ENCODE results near the gene BCAS4. TPM values are rescaled to one million over a fixed set of nuclear protein-coding genes. Genes with fewer than 3 reads are reported as not detected.

BCAS4 gene
- total RNA-seq, 1 experiment from 2014 or later: 25.8 TPM

GRCh38 chr20:50862546-50862945 is 67.7 kb downstream of the BCAS4 start:
- H3K9me3 Mint-ChIP-seq: no peaks in the 10 kb centered on the region
- no peaks in the 10 kb centered on the region for H3K36me3 Mint-ChIP-seq
- POLR2A ChIA-PET: interaction anchor here (0.6 to 1.2 kb wide), 2 partner anchors 68 to 69 kb away, joined by 3 to 5 read pairs; partner anchors contain the start of gene BCAS4
- DNase-seq (ENCODE audit: low spot score) (no peak), ATAC-seq (peak; percentile 70)
- H3K4me3 Mint-ChIP-seq: no peak overlapping the region
- CTCF ChIA-PET: interaction anchor here (1.0 to 1.4 kb wide), 3 partner anchors 10 to 68 kb away, joined by 4 to 6 read pairs (median 5); partner anchors contain the start of gene BCAS4
- H3K27me3 Mint-ChIP-seq (ENCODE audit: low read depth): no peaks in the 10 kb centered on the region
- peak overlapping the region; percentile 82 for H3K27ac Mint-ChIP-seq
- TF ChIP-seq RORB (CRISPR knock-in tag; IDR thresholded peaks at IDR 0.05) (no peak), NFATC4 (CRISPR knock-in tag; IDR thresholded peaks at IDR 0.05) (no peak), RELA (CRISPR knock-in tag; IDR thresholded peaks at IDR 0.05; ENCODE audit: borderline replicate concordance) (no peak), NR3C1 (CRISPR knock-in tag; conservative IDR thresholded peaks at IDR 0.05; ENCODE audit: low read depth) (no peak), GRHL2 (CRISPR knock-in tag; IDR thresholded peaks at IDR 0.05; ENCODE audit: insufficient replicate concordance, severe bottlenecking) (no peak), HMGXB4 (CRISPR knock-in tag; IDR thresholded peaks at IDR 0.05) (no peak), ATF1 (CRISPR knock-in tag; IDR thresholded peaks at IDR 0.05) (no peak), KAT7 (CRISPR knock-in tag; IDR thresholded peaks at IDR 0.05; ENCODE audit: borderline replicate concordance) (no peak), ETV6 (CRISPR knock-in tag; IDR thresholded peaks at IDR 0.05) (no peak), CREM (CRISPR knock-in tag; IDR thresholded peaks at IDR 0.05) (no peak), CBFB (CRISPR knock-in tag; IDR thresholded peaks at IDR 0.05; ENCODE audit: low read depth) (no peak), ATF6 (CRISPR knock-in tag; IDR thresholded peaks at IDR 0.05) (no peak)
- TF ChIP-seq, protein P1, sequence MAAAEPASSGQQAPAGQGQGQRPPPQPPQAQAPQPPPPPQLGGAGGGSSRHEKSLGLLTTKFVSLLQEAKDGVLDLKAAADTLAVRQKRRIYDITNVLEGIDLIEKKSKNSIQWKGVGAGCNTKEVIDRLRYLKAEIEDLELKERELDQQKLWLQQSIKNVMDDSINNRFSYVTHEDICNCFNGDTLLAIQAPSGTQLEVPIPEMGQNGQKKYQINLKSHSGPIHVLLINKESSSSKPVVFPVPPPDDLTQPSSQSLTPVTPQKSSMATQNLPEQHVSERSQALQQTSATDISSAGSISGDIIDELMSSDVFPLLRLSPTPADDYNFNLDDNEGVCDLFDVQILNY (CRISPR knock-in tag; IDR thresholded peaks at IDR 0.05): no peak
- TF ChIP-seq, protein P2, sequence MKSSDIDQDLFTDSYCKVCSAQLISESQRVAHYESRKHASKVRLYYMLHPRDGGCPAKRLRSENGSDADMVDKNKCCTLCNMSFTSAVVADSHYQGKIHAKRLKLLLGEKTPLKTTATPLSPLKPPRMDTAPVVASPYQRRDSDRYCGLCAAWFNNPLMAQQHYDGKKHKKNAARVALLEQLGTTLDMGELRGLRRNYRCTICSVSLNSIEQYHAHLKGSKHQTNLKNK (CRISPR knock-in tag; IDR thresholded peaks at IDR 0.05): no peak
- TF ChIP-seq, protein P3, sequence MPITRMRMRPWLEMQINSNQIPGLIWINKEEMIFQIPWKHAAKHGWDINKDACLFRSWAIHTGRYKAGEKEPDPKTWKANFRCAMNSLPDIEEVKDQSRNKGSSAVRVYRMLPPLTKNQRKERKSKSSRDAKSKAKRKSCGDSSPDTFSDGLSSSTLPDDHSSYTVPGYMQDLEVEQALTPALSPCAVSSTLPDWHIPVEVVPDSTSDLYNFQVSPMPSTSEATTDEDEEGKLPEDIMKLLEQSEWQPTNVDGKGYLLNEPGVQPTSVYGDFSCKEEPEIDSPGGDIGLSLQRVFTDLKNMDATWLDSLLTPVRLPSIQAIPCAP (CRISPR knock-in tag; IDR thresholded peaks at IDR 0.05): no peak
- TF ChIP-seq, protein P4, sequence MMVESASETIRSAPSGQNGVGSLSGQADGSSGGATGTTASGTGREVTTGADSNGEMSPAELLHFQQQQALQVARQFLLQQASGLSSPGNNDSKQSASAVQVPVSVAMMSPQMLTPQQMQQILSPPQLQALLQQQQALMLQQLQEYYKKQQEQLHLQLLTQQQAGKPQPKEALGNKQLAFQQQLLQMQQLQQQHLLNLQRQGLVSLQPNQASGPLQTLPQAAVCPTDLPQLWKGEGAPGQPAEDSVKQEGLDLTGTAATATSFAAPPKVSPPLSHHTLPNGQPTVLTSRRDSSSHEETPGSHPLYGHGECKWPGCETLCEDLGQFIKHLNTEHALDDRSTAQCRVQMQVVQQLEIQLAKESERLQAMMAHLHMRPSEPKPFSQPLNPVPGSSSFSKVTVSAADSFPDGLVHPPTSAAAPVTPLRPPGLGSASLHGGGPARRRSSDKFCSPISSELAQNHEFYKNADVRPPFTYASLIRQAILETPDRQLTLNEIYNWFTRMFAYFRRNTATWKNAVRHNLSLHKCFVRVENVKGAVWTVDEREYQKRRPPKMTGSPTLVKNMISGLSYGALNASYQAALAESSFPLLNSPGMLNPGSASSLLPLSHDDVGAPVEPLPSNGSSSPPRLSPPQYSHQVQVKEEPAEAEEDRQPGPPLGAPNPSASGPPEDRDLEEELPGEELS (CRISPR knock-in tag; IDR thresholded peaks at IDR 0.05): no peak
- H3K4me1 Mint-ChIP-seq: peaks cover 27% of the 10 kb centered on the region

DNA sequence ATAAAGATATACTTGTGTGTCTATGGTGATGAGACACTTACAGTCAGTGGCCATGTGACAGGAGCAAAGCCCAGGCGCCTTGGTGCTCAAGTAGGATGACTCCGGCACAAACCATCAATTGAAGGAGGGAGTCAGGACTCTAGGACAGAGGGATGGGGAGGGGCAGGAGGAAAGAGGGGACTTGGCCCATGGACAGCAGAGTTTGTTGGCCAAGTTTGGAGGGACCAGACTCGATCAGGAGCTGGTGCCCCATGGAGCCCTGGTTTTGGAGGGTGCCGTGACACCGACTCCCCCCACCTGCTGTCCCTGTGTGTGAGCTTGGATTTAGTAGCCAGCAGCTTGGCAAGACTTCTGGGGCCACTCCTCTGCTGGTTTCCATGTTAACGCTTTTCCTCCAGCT is 70.3 kb downstream of the BCAS4 start:
- POLR2A ChIA-PET: no interaction called here
- H3K4me1 Mint-ChIP-seq: peaks cover 33% of the 10 kb centered on the region
- TF ChIP-seq, protein P5, sequence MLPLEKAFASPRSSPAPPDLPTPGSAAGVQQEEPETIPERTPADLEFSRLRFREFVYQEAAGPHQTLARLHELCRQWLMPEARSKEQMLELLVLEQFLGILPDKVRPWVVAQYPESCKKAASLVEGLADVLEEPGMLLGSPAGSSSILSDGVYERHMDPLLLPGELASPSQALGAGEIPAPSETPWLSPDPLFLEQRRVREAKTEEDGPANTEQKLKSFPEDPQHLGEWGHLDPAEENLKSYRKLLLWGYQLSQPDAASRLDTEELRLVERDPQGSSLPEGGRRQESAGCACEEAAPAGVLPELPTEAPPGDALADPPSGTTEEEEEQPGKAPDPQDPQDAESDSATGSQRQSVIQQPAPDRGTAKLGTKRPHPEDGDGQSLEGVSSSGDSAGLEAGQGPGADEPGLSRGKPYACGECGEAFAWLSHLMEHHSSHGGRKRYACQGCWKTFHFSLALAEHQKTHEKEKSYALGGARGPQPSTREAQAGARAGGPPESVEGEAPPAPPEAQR (CRISPR knock-in tag; IDR thresholded peaks at IDR 0.05): no peak
- no peaks in the 10 kb centered on the region for H3K36me3 Mint-ChIP-seq
- H3K9me3 Mint-ChIP-seq: no peaks in the 10 kb centered on the region
- no peak overlapping the region for H3K4me3 Mint-ChIP-seq
- no peaks in the 10 kb centered on the region for H3K27me3 Mint-ChIP-seq (ENCODE audit: low read depth)
- ATAC-seq (no peak), DNase-seq (ENCODE audit: low spot score) (no peak)
- CTCF ChIA-PET: interaction anchor here (0.6 to 2.0 kb wide), 5 partner anchors 9 to 70 kb away, joined by 3 to 11 read pairs (median 4); partner anchors contain the start of genes ADNP and BCAS4
- H3K27ac Mint-ChIP-seq: no peak overlapping the region
